ENCODE data around the gene CCDC27.

Gene CCDC27

GRCh38 chr1:3729594-3730542 lies 22.4 kb upstream of the CCDC27 start:
- peaks cover 34 to 70% (median 55%) of the 10 kb centered on the region in 5 donors for H3K27me3 ChIP-seq (ENCODE audit: control insufficient read depth in 5 of 5, insufficient read depth in 4 of 5, low read length in 5 of 5)
- peaks cover 0 to 7% (median 0%) of the 10 kb centered on the region in 5 donors for H3K36me3 ChIP-seq (ENCODE audit: control insufficient read depth in 5 of 5, insufficient read depth in 5 of 5, low read length in 5 of 5)
- H3K4me3 ChIP-seq (ENCODE audit: low read depth in 1 of 5, low read length in 5 of 5) = no peak overlapping the region
- no peak overlapping the region for H3K9ac ChIP-seq (ENCODE audit: low read length in 5 of 5)
- H3K27ac ChIP-seq (ENCODE audit: low read depth, low read length) = no peak overlapping the region
- no peaks in the 10 kb centered on the region for H3K9me3 ChIP-seq (ENCODE audit: control insufficient read depth in 5 of 5, low read length in 5 of 5)
- H3K4me1 ChIP-seq (ENCODE audit: control insufficient read depth in 5 of 5, insufficient read depth in 5 of 5, low read length in 5 of 5) = peaks cover 0 to 21% (median 6%) of the 10 kb centered on the region in 5 donors

- H3K9ac ChIP-seq (ENCODE audit: low read length in 5 of 5) = no peak overlapping the region
- H3K9me3 ChIP-seq (ENCODE audit: control insufficient read depth in 5 of 5, low read length in 5 of 5) = no peaks in the 10 kb centered on the region
- H3K4me1 ChIP-seq (ENCODE audit: control insufficient read depth in 5 of 5, insufficient read depth in 5 of 5, low read length in 5 of 5) = peaks cover 0 to 21% (median 6%) of the 10 kb centered on the region in 5 donors
- H3K27ac ChIP-seq (ENCODE audit: low read depth, low read length) = no peak overlapping the region
- H3K27me3 ChIP-seq (ENCODE audit: control insufficient read depth in 5 of 5, insufficient read depth in 4 of 5, low read length in 5 of 5) = peaks cover 34 to 70% (median 55%) of the 10 kb centered on the region in 5 donors
- H3K4me3 ChIP-seq (ENCODE audit: low read depth in 1 of 5, low read length in 5 of 5) = no peak overlapping the region
- peaks cover 0 to 14% (median 2%) of the 10 kb centered on the region in 5 donors for H3K36me3 ChIP-seq (ENCODE audit: control insufficient read depth in 5 of 5, insufficient read depth in 5 of 5, low read length in 5 of 5)
These were observed 21.6 kb upstream of the CCDC27 start for GRCh38 chr1:3730543-3731247.

- no peak overlapping the region for H3K27ac ChIP-seq (ENCODE audit: low read depth, low read length)
- no peaks in the 10 kb centered on the region for H3K9me3 ChIP-seq (ENCODE audit: control insufficient read depth in 5 of 5, low read length in 5 of 5)
- no peak overlapping the region for H3K9ac ChIP-seq (ENCODE audit: low read length in 5 of 5)
- peaks cover 30 to 68% (median 52%) of the 10 kb centered on the region in 5 donors for H3K27me3 ChIP-seq (ENCODE audit: control insufficient read depth in 5 of 5, insufficient read depth in 4 of 5, low read length in 5 of 5)
- peaks cover 0 to 21% (median 6%) of the 10 kb centered on the region in 5 donors for H3K4me1 ChIP-seq (ENCODE audit: control insufficient read depth in 5 of 5, insufficient read depth in 5 of 5, low read length in 5 of 5)
- peaks cover 0 to 24% (median 11%) of the 10 kb centered on the region in 5 donors for H3K36me3 ChIP-seq (ENCODE audit: control insufficient read depth in 5 of 5, insufficient read depth in 5 of 5, low read length in 5 of 5)
- no peak overlapping the region for H3K4me3 ChIP-seq (ENCODE audit: low read depth in 1 of 5, low read length in 5 of 5)
These were observed 20.4 kb upstream of the CCDC27 start for GRCh38 chr1:3731583-3732433.

- Histone ChIP-seq H3K27ac (ENCODE audit: low read depth, low read length) (no peak overlapping the region), H3K4me3 (ENCODE audit: low read depth in 1 of 5, low read length in 5 of 5) (no peak overlapping the region), H3K9ac (ENCODE audit: low read length in 5 of 5) (no peak overlapping the region), H3K27me3 (ENCODE audit: control insufficient read depth in 5 of 5, insufficient read depth in 4 of 5, low read length in 5 of 5) (peaks cover 24 to 62% (median 46%) of the 10 kb centered on the region in 5 donors), H3K36me3 (ENCODE audit: control insufficient read depth in 5 of 5, insufficient read depth in 5 of 5, low read length in 5 of 5) (peaks cover 0 to 31% (median 17%) of the 10 kb centered on the region in 5 donors), H3K4me1 (ENCODE audit: control insufficient read depth in 5 of 5, insufficient read depth in 5 of 5, low read length in 5 of 5) (peaks cover 0 to 21% (median 6%) of the 10 kb centered on the region in 5 donors), H3K9me3 (ENCODE audit: control insufficient read depth in 5 of 5, low read length in 5 of 5) (no peaks in the 10 kb centered on the region)
These were observed 19.7 kb upstream of the CCDC27 start for GRCh38 chr1:3732434-3733093.

DNA sequence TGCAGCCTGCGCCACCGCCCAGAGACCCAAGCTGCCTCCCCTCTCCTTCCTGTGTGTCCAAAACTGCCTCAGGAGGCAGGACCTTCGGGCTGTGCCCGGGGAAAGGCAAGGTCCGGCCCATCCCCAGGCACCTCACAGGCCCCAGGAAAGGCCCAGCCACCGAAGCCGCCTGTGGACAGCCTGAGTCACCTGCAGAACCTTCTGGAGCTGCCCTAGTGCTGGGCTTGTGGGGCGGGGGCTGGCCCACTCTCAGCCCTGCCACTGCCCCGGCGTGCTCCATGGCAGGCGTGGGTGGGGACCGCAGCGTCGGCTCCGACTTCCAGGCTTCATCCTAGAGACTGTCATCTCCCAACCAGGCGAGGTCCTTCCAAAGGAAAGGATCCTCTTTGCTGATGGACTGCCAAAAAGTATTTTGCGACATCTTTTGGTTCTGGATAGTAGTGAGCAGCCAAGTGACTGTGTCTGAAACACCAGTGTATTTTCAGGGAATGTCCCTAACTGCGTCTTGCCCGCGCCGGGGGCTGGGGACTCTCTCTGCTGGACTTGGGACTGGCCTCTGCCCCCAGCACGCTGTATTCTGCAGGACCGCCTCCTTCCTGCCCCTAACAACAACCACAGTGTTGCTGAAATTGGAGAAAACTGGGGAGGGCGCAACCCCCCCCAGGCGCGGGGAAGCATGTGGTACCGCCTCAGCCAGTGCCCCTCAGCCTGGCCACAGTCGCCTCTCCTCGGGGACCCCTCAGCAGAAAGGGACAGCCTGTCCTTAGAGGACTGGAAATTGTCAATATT lies 19.0 kb upstream of the CCDC27 start:
- Histone ChIP-seq H3K27ac (ENCODE audit: low read depth, low read length) (no peak overlapping the region), H3K4me1 (ENCODE audit: control insufficient read depth in 5 of 5, insufficient read depth in 5 of 5, low read length in 5 of 5) (peaks cover 0 to 21% (median 6%) of the 10 kb centered on the region in 5 donors), H3K9me3 (ENCODE audit: control insufficient read depth in 5 of 5, low read length in 5 of 5) (no peaks in the 10 kb centered on the region), H3K9ac (ENCODE audit: low read length in 5 of 5) (no peak overlapping the region), H3K4me3 (ENCODE audit: low read depth in 1 of 5, low read length in 5 of 5) (no peak overlapping the region), H3K36me3 (ENCODE audit: control insufficient read depth in 5 of 5, insufficient read depth in 5 of 5, low read length in 5 of 5) (peaks cover 0 to 38% (median 23%) of the 10 kb centered on the region in 5 donors), H3K27me3 (ENCODE audit: control insufficient read depth in 5 of 5, insufficient read depth in 4 of 5, low read length in 5 of 5) (peaks cover 16 to 55% (median 42%) of the 10 kb centered on the region in 5 donors)

DNA sequence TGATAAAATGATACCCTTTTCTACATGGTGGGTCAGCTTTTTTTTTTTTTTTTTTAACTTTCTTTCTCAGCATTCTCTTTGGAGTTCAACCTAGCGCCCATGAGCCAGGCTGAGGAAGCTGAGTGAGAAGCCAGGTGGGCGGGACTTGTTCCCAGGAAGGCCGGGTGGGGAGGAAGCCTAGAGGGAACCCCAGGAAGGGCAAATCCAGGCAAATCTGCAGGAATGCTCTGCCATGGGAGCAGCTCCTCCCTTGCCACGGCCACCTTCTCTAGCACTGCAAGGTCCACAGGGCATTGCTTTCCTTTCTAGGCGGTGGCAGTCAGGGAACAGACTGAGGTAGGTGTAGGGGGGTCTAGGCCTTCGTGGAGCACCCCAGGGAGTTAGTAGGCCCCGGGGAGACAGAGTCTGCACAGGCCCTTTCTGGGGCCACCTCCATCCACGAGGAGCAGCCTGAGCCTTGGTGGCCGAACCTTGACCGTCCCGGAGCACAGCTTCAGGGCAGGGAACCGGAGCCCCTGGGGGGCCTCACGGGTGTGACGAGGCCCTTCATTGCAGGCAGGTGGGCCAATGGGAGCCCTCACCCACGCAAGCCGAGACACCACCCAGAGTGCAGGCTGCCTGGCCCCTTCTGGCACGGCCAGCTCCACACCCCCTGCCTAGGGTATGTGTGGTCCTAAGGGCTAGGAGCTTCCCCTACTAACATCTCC lies 18.2 kb upstream of the CCDC27 start:
- Histone ChIP-seq H3K27ac (ENCODE audit: low read depth, low read length) (no peak overlapping the region), H3K36me3 (ENCODE audit: control insufficient read depth in 5 of 5, insufficient read depth in 5 of 5, low read length in 5 of 5) (peaks cover 0 to 46% (median 31%) of the 10 kb centered on the region in 5 donors), H3K9ac (ENCODE audit: low read length in 5 of 5) (no peak overlapping the region), H3K4me3 (ENCODE audit: low read depth in 1 of 5, low read length in 5 of 5) (no peak overlapping the region), H3K9me3 (ENCODE audit: control insufficient read depth in 5 of 5, low read length in 5 of 5) (no peaks in the 10 kb centered on the region), H3K4me1 (ENCODE audit: control insufficient read depth in 5 of 5, insufficient read depth in 5 of 5, low read length in 5 of 5) (peaks cover 0 to 21% (median 6%) of the 10 kb centered on the region in 5 donors), H3K27me3 (ENCODE audit: control insufficient read depth in 5 of 5, insufficient read depth in 4 of 5, low read length in 5 of 5) (peaks cover 13 to 49% (median 36%) of the 10 kb centered on the region in 5 donors)

- H3K9me3 ChIP-seq (ENCODE audit: control insufficient read depth in 5 of 5, low read length in 5 of 5) = no peaks in the 10 kb centered on the region
These were observed 17.6 kb upstream of the CCDC27 start for GRCh38 chr1:3734602-3735001.

DNA sequence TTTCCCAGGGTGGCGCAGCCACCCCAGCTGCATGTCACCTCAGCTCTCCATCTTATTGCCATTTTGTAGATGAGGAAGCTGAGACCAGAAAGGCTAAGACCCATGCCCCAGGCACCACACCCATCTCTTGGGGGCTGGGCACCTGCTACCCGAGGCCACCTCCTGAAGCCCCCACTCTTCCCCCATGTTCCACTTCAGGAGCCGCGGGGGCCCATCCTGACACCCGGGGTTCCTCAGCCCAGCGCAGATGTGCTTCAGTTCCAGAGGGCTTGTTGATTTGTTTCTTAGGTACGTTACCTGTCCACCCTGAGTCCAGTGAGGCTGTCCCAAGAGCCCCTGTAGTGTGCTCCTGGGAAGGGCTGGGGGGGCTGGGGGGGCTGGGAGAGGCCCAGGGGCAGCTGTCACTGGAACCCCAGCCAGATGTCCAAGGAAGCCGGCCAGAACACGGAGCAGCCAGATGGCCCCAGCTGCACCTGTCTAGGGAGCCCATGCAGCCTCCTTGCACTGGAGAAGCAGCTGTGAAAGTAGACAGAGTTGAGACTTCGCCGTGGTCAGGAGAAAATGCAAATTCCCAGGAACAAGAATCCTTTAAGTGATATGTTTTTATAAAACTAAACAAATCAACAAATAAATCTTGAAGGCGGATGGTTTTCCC lies 17.1 kb upstream of the CCDC27 start:
- H3K4me3 ChIP-seq (ENCODE audit: low read depth in 1 of 5, low read length in 5 of 5) = no peak overlapping the region
- peaks cover 5 to 38% (median 25%) of the 10 kb centered on the region in 5 donors for H3K27me3 ChIP-seq (ENCODE audit: control insufficient read depth in 5 of 5, insufficient read depth in 4 of 5, low read length in 5 of 5)
- H3K4me1 ChIP-seq (ENCODE audit: control insufficient read depth in 5 of 5, insufficient read depth in 5 of 5, low read length in 5 of 5) = peaks cover 0 to 21% (median 6%) of the 10 kb centered on the region in 5 donors
- H3K27ac ChIP-seq (ENCODE audit: low read depth, low read length) = no peak overlapping the region
- H3K9ac ChIP-seq (ENCODE audit: low read length in 5 of 5) = no peak overlapping the region
- no peaks in the 10 kb centered on the region for H3K9me3 ChIP-seq (ENCODE audit: control insufficient read depth in 5 of 5, low read length in 5 of 5)
- peaks cover 0 to 57% (median 38%) of the 10 kb centered on the region in 5 donors for H3K36me3 ChIP-seq (ENCODE audit: control insufficient read depth in 5 of 5, insufficient read depth in 5 of 5, low read length in 5 of 5)

More at GRCh38 chr1:3734602-3735001, 17.6 kb upstream of the CCDC27 start:
- Histone ChIP-seq H3K27ac (ENCODE audit: low read depth, low read length) (no peak overlapping the region), H3K4me3 (ENCODE audit: low read depth in 1 of 5, low read length in 5 of 5) (no peak overlapping the region), H3K36me3 (ENCODE audit: control insufficient read depth in 5 of 5, insufficient read depth in 5 of 5, low read length in 5 of 5) (peaks cover 0 to 52% (median 33%) of the 10 kb centered on the region in 5 donors), H3K9ac (ENCODE audit: low read length in 5 of 5) (no peak overlapping the region), H3K27me3 (ENCODE audit: control insufficient read depth in 5 of 5, insufficient read depth in 4 of 5, low read length in 5 of 5) (peaks cover 10 to 44% (median 30%) of the 10 kb centered on the region in 5 donors), H3K4me1 (ENCODE audit: control insufficient read depth in 5 of 5, insufficient read depth in 5 of 5, low read length in 5 of 5) (peaks cover 0 to 21% (median 6%) of the 10 kb centered on the region in 5 donors)
